ENCODE results near the gene EMC9. TPM values are rescaled to one million over a fixed set of nuclear protein-coding genes. Genes with fewer than 3 reads are reported as not detected.

EMC9 gene
- total and polyA plus RNA-seq, 7 experiments from 2014 or later = 9.0 to 25.5 (median 13.4) TPM

DNA sequence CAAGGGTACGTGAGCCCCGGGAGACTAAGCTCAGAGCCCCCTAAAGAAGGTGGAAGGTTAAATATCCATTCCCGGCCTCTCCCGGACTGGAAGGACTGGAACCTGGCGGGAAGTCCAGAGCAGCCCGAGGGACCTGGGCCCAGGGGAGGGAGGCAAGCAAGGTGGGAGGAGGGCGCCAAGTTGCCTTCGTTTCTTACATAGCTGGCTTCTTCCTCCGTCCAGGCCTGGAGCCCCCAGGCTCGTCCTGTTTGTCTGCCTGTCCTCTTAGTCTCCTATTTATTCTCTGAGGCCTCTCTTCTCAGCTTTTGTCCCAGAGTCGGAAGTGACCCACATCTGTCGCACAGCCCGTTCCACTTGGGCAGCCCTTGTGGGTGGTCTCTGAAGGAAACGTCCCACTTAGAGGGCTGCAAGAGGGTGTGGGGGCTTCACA, 46.5 kb downstream of the EMC9 start:
- ATAC-seq = no peak
- H3K4me3 Mint-ChIP-seq = peak overlapping the region; percentile 91 to 100 (median 98)
- intact Hi-C loops (cut with micrococcal nuclease) = loop anchor here (1.0 to 5.0 kb wide), 12 partner anchors 13 to 463 kb away; partner anchors contain the start of genes DCAF11 (in 2 of the 2), IRF9 (in 2 of the 2), NRL (in 2 of the 2) and PSME1 (in 2 of the 2)
- Histone ChIP-seq H3K27ac (ENCODE audit: low read depth, low read length) (peak overlapping the region; percentile 92), H3K36me3 (ENCODE audit: control insufficient read depth in 2 of 3, insufficient read depth in 3 of 3, low read length in 3 of 3) (peaks cover 0 to 26% (median 3%) of the 10 kb centered on the region in 3 experiments), H3K4me1 (ENCODE audit: control insufficient read depth in 2 of 2, insufficient read depth in 2 of 2, low read length in 2 of 2) (peaks cover 6 to 16% of the 10 kb centered on the region in 2 donors), H3K9me3 (ENCODE audit: control insufficient read depth in 2 of 3, low read length in 3 of 3) (no peaks in the 10 kb centered on the region), H3K4me3 (ENCODE audit: low read length) (peak overlapping the region; percentile 91), H3K27me3 (ENCODE audit: control insufficient read depth in 2 of 2, insufficient read depth in 2 of 2, low read length in 2 of 2) (no peaks in the 10 kb centered on the region)
- POLR2A ChIA-PET = interaction anchor here (0.9 to 9.1 kb wide), 8 partner anchors 12 to 67 kb away, joined by 3 to 85 read pairs (median 8); partner anchors contain the start of genes DCAF11, IRF9, NRL and PSME1
- H3K4me1 Mint-ChIP-seq = peaks cover 28 to 45% (median 38%) of the 10 kb centered on the region in 7 donors
- H3K36me3 Mint-ChIP-seq = peaks cover 0 to 20% (median 0%) of the 10 kb centered on the region in 5 donors
- no peaks in the 10 kb centered on the region for H3K9me3 Mint-ChIP-seq
- H3K27ac Mint-ChIP-seq = peak overlapping the region; percentile 90 to 97 (median 96)
- CTCF ChIA-PET = interaction anchor here (0.8 to 9.4 kb wide), 6 partner anchors 11 to 66 kb away, joined by 3 to 165 read pairs (median 4); partner anchors contain the start of genes DCAF11, IRF9 and NRL
- no peak for DNase-seq
- H3K27me3 Mint-ChIP-seq = no peaks in the 10 kb centered on the region

- H3K27ac ChIP-seq (ENCODE audit: low read depth, low read length) = peak within 1 kb of the TSS; percentile 92
- CTCF ChIA-PET = interaction anchor here (0.8 to 9.4 kb wide), 7 partner anchors 12 to 67 kb away, joined by 3 to 165 read pairs (median 5); partner anchors contain the start of genes DCAF11, IRF9 and NRL
- Mint-ChIP-seq H3K4me3 (peak within 1 kb of the TSS; percentile 91 to 100 (median 98)), H3K36me3 (peaks cover 0 to 19% (median 0%) of the 10 kb centered on the region in 5 donors), H3K9me3 (no peaks in the 10 kb centered on the region), H3K27ac (peak within 1 kb of the TSS; percentile 90 to 97 (median 96)), H3K4me1 (peaks cover 28 to 47% (median 41%) of the 10 kb centered on the region in 7 donors), H3K27me3 (no peaks in the 10 kb centered on the region)
- no peaks in the 10 kb centered on the region for H3K27me3 ChIP-seq (ENCODE audit: control insufficient read depth in 2 of 2, insufficient read depth in 2 of 2, low read length in 2 of 2)
- POLR2A ChIA-PET = interaction anchor here (0.7 to 9.1 kb wide), 13 partner anchors 12 to 999 kb away, joined by 3 to 85 read pairs (median 5); partner anchors contain the start of genes ACIN1, C14orf119, CARMIL3 and DCAF11
- ATAC-seq (peak; percentile 81), DNase-seq (peak; percentile 44 to 80 (median 56))
- H3K4me1 ChIP-seq (ENCODE audit: control insufficient read depth in 2 of 2, insufficient read depth in 2 of 2, low read length in 2 of 2) = peaks cover 6 to 16% of the 10 kb centered on the region in 2 donors
- H3K36me3 ChIP-seq (ENCODE audit: control insufficient read depth in 2 of 3, insufficient read depth in 3 of 3, low read length in 3 of 3) = peaks cover 0 to 19% (median 0%) of the 10 kb centered on the region in 3 experiments
- intact Hi-C loops (cut with micrococcal nuclease) = loop anchor here (1.0 to 5.0 kb wide), 12 partner anchors 13 to 462 kb away; partner anchors contain the start of genes DCAF11 (in 2 of the 2), IRF9 (in 2 of the 2), NRL (in 2 of the 2) and PSME1 (in 2 of the 2)
- H3K9me3 ChIP-seq (ENCODE audit: control insufficient read depth in 2 of 3, low read length in 3 of 3) = no peaks in the 10 kb centered on the region
- H3K4me3 ChIP-seq (ENCODE audit: low read length) = peak within 1 kb of the TSS; percentile 91
Measured at GRCh38 chr14:24093901-24094840, 47.2 kb downstream of the EMC9 start, which contains the start of gene PCK2. PCK2 (plus strand) TSS chr14:24094311; CDS start chr14:24094406, 95 bp downstream.

DNA sequence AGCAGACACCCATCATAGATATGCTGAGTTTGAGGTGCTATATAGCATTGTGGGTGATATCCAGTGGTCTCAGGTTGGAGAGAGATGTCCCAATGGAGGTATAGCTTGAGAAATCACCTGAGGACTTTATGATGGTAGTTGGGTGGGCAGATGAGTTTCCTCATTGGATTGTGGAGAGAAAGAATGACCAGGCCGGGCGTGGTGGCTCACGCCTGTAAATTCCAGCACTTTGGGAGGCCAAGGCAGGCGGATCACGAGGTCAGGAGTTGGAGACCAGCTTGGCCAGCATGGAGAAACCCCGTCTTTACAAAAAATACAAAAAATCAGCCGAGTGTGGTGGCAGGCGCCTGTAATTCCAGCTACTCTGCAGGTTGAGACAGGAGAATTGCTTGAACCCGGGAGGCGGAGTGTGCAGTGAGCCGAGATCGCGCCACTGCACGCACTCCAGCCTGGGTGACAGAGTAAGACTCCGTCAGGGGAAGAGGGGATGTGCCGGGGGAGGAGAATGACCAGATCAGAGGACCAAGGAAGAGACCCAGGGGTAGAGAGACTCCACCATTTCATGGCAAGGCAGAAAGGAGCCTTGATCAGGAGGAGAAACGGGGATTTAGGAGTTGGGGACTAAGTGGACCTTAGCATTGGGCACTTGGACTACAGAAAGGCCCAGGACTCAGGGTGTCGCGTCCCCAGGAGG, 48.0 kb downstream of the EMC9 start:
- H3K27me3 ChIP-seq (ENCODE audit: control insufficient read depth in 2 of 2, insufficient read depth in 2 of 2, low read length in 2 of 2) = no peaks in the 10 kb centered on the region
- ChIA-PET CTCF (interaction anchor here (0.8 to 9.4 kb wide), 6 partner anchors 12 to 68 kb away, joined by 3 to 165 read pairs (median 28); partner anchors contain the start of gene IRF9), POLR2A (interaction anchor here (0.7 to 9.1 kb wide), 10 partner anchors 12 to 998 kb away, joined by 3 to 85 read pairs (median 6); partner anchors contain the start of genes ACIN1, C14orf119, CARMIL3 and DCAF11)
- H3K27me3 Mint-ChIP-seq = no peaks in the 10 kb centered on the region
- intact Hi-C loops (cut with micrococcal nuclease) = loop anchor here in 1 of 2 donors (5.0 kb wide), 1 partner anchor 461 kb away; no protein-coding TSS in a partner anchor
- peaks cover 0 to 19% (median 0%) of the 10 kb centered on the region in 5 donors for H3K36me3 Mint-ChIP-seq
- H3K9me3 Mint-ChIP-seq = no peaks in the 10 kb centered on the region
- H3K4me1 Mint-ChIP-seq = peaks cover 28 to 47% (median 41%) of the 10 kb centered on the region in 7 donors
- H3K4me3 ChIP-seq (ENCODE audit: low read length) = peak overlapping the region; percentile 91
- ATAC-seq (no peak), DNase-seq (no peak)
- peaks cover 6 to 16% of the 10 kb centered on the region in 2 donors for H3K4me1 ChIP-seq (ENCODE audit: control insufficient read depth in 2 of 2, insufficient read depth in 2 of 2, low read length in 2 of 2)
- no peaks in the 10 kb centered on the region for H3K9me3 ChIP-seq (ENCODE audit: control insufficient read depth in 2 of 3, low read length in 3 of 3)
- H3K36me3 ChIP-seq (ENCODE audit: control insufficient read depth in 2 of 3, insufficient read depth in 3 of 3, low read length in 3 of 3) = peaks cover 0 to 11% (median 0%) of the 10 kb centered on the region in 3 experiments
- peak overlapping the region; percentile 92 for H3K27ac ChIP-seq (ENCODE audit: low read depth, low read length)
- peak overlapping the region; percentile 86 to 100 (median 98) for H3K4me3 Mint-ChIP-seq
- H3K27ac Mint-ChIP-seq = peak overlapping the region; percentile 84 to 97 (median 92)

GRCh38 chr14:24092505-24093206, 48.7 kb downstream of the EMC9 start:
- H3K4me1 Mint-ChIP-seq = peaks cover 28 to 47% (median 41%) of the 10 kb centered on the region in 7 donors
- intact Hi-C loops (cut with micrococcal nuclease) = loop anchor here in 1 of 2 donors (5.0 kb wide), 1 partner anchor 460 kb away; no protein-coding TSS in a partner anchor
- H3K4me3 Mint-ChIP-seq = peak overlapping the region; percentile 86 to 100 (median 98)
- Histone ChIP-seq H3K27ac (ENCODE audit: low read depth, low read length) (no peak overlapping the region), H3K4me1 (ENCODE audit: control insufficient read depth in 2 of 2, insufficient read depth in 2 of 2, low read length in 2 of 2) (peaks cover 6 to 16% of the 10 kb centered on the region in 2 donors), H3K27me3 (ENCODE audit: control insufficient read depth in 2 of 2, insufficient read depth in 2 of 2, low read length in 2 of 2) (no peaks in the 10 kb centered on the region), H3K4me3 (ENCODE audit: low read length) (no peak overlapping the region), H3K9me3 (ENCODE audit: control insufficient read depth in 2 of 3, low read length in 3 of 3) (no peaks in the 10 kb centered on the region), H3K36me3 (ENCODE audit: control insufficient read depth in 2 of 3, insufficient read depth in 3 of 3, low read length in 3 of 3) (peaks cover 0 to 7% (median 0%) of the 10 kb centered on the region in 3 experiments)
- H3K27me3 Mint-ChIP-seq = no peaks in the 10 kb centered on the region
- DNase-seq (no peak), ATAC-seq (no peak)
- H3K27ac Mint-ChIP-seq = peak overlapping the region; percentile 78 to 97 (median 89)
- H3K9me3 Mint-ChIP-seq = no peaks in the 10 kb centered on the region
- ChIA-PET CTCF (interaction anchor here (0.7 to 9.4 kb wide), 6 partner anchors 12 to 402 kb away, joined by 3 to 165 read pairs (median 26); no protein-coding TSS in a partner anchor), POLR2A (interaction anchor here (1.2 to 9.1 kb wide), 5 partner anchors 11 to 35 kb away, joined by 3 to 85 read pairs (median 50); partner anchors contain the start of genes DCAF11 and NRL)
- peaks cover 0 to 19% (median 0%) of the 10 kb centered on the region in 5 donors for H3K36me3 Mint-ChIP-seq

- Mint-ChIP-seq H3K4me1 (peaks cover 28 to 47% (median 41%) of the 10 kb centered on the region in 7 donors), H3K27me3 (no peaks in the 10 kb centered on the region), H3K9me3 (no peaks in the 10 kb centered on the region), H3K27ac (peak overlapping the region in 6 of 9 donors; percentile 78 to 97 (median 92)), H3K36me3 (peaks cover 0 to 19% (median 0%) of the 10 kb centered on the region in 5 donors), H3K4me3 (peak overlapping the region in 6 of 10 donors; percentile 3 to 99 (median 94))
- Histone ChIP-seq H3K27ac (ENCODE audit: low read depth, low read length) (no peak overlapping the region), H3K9me3 (ENCODE audit: control insufficient read depth in 2 of 3, low read length in 3 of 3) (no peaks in the 10 kb centered on the region), H3K4me3 (ENCODE audit: low read length) (no peak overlapping the region), H3K36me3 (ENCODE audit: control insufficient read depth in 2 of 3, insufficient read depth in 3 of 3, low read length in 3 of 3) (peaks cover 0 to 7% (median 0%) of the 10 kb centered on the region in 3 experiments), H3K27me3 (ENCODE audit: control insufficient read depth in 2 of 2, insufficient read depth in 2 of 2, low read length in 2 of 2) (no peaks in the 10 kb centered on the region), H3K4me1 (ENCODE audit: control insufficient read depth in 2 of 2, insufficient read depth in 2 of 2, low read length in 2 of 2) (peaks cover 6 to 16% of the 10 kb centered on the region in 2 donors)
- CTCF ChIA-PET = interaction anchor here (0.7 to 9.4 kb wide), 5 partner anchors 12 to 401 kb away, joined by 3 to 165 read pairs (median 49); no protein-coding TSS in a partner anchor
- DNase-seq (no peak), ATAC-seq (no peak)
- intact Hi-C loops (cut with micrococcal nuclease) = loop anchor here in 1 of 2 donors (5.0 kb wide), 1 partner anchor 460 kb away; no protein-coding TSS in a partner anchor
- POLR2A ChIA-PET = interaction anchor here (1.2 to 9.1 kb wide), 5 partner anchors 11 to 35 kb away, joined by 3 to 85 read pairs (median 50); partner anchors contain the start of genes DCAF11 and NRL
Measured at GRCh38 chr14:24092110-24092504, 49.3 kb downstream of the EMC9 start.
